Measurements from ENCODE around the gene CALHM3.
"Not testable (repeated sequence)": the region's sequence is repeated elsewhere in the genome, so short reads cannot be mapped to it uniquely, and the experiment has no call there.

The CALHM3 gene, protein sequence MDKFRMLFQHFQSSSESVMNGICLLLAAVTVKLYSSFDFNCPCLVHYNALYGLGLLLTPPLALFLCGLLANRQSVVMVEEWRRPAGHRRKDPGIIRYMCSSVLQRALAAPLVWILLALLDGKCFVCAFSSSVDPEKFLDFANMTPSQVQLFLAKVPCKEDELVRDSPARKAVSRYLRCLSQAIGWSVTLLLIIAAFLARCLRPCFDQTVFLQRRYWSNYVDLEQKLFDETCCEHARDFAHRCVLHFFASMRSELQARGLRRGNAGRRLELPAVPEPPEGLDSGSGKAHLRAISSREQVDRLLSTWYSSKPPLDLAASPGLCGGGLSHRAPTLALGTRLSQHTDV

DNA sequence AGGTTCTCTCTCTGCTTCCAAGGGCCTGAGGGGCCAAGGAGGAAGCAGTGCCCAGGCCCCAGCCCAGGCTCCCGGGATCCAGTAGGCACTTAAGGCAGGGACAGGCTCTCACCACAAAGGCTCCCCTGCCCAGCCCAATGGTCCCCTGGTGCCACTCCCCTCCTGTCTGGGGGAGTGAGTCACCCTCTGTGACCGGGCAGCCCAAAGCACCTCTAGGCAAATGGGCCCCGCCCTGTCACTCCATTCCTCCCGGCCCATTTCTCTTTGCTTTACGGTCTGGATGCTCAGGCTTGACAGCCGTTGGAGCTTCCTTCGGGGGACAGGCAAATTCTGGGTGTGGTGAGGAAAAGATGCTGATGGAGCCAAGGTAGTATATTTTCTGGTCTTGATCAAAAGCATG, at the start of gene CALHM3:
Gene CALHM3 (minus strand): TSS at position 106 of the 400 bp plus-strand sequence. CDS start 208 bp downstream, outside the sequence.
- H3K4me3 ChIP-seq (ENCODE audit: low read depth, low read length), result no peak within 1 kb of the TSS
- no peak for DNase-seq (ENCODE audit: low read depth)
- TF ChIP-seq, protein P1, sequence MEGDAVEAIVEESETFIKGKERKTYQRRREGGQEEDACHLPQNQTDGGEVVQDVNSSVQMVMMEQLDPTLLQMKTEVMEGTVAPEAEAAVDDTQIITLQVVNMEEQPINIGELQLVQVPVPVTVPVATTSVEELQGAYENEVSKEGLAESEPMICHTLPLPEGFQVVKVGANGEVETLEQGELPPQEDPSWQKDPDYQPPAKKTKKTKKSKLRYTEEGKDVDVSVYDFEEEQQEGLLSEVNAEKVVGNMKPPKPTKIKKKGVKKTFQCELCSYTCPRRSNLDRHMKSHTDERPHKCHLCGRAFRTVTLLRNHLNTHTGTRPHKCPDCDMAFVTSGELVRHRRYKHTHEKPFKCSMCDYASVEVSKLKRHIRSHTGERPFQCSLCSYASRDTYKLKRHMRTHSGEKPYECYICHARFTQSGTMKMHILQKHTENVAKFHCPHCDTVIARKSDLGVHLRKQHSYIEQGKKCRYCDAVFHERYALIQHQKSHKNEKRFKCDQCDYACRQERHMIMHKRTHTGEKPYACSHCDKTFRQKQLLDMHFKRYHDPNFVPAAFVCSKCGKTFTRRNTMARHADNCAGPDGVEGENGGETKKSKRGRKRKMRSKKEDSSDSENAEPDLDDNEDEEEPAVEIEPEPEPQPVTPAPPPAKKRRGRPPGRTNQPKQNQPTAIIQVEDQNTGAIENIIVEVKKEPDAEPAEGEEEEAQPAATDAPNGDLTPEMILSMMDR (IDR thresholded peaks at IDR 0.05; ENCODE audit: control insufficient read depth, extremely low read depth, insufficient read depth), result no peak

DNA sequence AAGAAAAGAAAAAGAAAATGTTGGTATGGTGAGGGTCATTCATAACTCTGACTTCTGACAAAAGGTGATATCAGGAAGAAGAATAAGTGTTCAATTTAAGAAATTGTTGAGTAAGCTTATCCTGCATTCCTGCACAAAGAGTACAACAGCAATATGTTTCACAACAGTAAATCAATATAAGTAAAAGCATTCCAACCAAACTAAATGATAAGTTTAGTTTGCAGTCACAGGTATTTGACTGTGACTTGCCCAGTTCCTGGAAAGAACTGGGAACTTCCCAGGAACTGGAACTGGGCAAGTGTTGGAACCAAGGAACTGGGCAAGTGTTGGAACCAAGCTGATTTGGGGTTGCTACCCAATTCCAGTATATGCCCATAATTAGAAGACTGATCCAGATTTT, 49.5 kb upstream of the CALHM3 start:
- TF ChIP-seq, protein P1 (IDR thresholded peaks at IDR 0.05; ENCODE audit: control insufficient read depth, extremely low read depth, insufficient read depth), result no peak
- no peak for DNase-seq (ENCODE audit: low read depth)
- H3K4me3 ChIP-seq (ENCODE audit: low read depth, low read length), result no peak overlapping the region

DNA sequence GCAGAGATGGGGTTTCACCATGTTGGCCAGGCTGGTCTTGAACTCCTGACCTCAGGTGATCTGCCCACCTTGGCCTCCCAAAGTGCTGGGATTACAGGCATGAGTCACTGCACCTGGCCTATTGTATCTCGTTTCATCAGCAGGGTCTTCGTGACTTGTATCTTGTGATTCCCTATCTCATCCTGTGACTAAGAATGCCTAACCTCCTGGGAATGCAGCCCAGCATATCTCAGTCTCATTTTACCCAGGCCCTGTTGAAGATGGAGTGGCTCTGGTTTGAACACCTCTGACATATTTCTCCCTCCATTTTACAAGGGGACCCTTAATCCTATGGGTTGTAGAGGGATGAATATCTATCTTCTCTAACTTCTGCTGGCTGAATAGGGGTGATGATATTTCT, 48.4 kb upstream of the CALHM3 start:
- not testable (repeated sequence) for DNase-seq (ENCODE audit: low read depth); H3K4me3 ChIP-seq (ENCODE audit: low read depth, low read length)

DNA sequence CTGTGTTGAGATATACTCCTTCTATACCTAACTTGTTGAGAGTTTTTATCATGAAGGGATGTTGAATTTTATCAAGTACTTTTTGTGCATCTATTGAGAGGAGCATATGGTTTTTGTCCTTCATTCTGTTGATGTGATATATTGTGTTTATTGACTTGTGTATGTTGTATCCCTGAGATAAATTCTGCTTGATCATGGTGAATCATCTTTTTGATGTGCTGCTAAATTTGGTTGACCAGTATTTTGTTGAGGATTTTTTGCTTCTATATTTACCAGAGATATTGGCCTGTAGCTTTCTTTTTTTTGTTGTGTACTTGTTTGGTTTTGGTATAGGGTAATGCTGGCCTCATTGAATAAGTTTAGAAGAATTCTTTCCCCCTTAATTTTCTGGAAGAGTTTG, 46.9 kb upstream of the CALHM3 start:
- TF ChIP-seq, protein P1 (IDR thresholded peaks at IDR 0.05; ENCODE audit: control insufficient read depth, extremely low read depth, insufficient read depth), result no peak

DNA sequence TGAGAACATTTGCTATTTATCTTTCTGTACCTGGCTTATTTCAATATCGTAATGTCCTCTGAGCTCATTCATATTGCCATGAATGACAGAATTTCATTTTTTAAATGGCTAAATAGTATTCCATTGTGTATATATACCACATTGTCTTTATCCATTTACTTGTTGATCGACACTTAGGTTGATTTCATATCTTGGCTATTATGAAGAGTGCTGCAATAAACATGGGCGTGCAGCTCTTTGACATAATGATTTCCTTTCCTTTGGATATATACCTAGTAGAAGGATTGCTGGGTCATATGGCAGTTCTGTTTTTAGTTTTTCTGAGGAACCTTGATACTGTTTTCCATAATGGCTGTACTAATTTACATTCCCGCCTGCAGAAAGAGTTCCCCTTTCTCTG, 44.6 kb upstream of the CALHM3 start:
- DNase-seq (ENCODE audit: low read depth), result no peak
- TF ChIP-seq, protein P1 (IDR thresholded peaks at IDR 0.05; ENCODE audit: control insufficient read depth, extremely low read depth, insufficient read depth), result no peak
- H3K4me3 ChIP-seq (ENCODE audit: low read depth, low read length), result no peak overlapping the region

More for the DNA sequence above, 46.9 kb upstream of the CALHM3 start:
- no peak overlapping the region for H3K4me3 ChIP-seq (ENCODE audit: low read depth, low read length)
- no peak for DNase-seq (ENCODE audit: low read depth)

DNA sequence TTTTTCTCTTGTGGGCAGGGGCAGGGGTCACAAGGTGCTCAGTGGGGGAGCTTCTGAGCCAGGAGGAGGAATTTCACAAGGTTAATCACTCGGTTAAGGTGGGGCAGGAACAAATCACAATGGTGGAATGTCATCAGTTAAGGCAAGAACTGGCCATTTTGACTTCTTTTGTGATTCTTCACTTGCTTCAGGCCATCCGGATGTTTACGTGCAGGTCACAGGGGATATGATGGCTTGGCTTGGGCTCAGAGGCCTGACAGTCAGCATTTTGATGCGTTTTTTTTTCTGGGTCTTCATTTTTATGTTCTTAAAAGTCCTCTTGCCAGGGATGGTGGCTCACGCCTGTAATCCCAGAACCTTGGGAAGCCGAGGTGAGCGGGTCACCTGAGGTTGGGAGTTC, 43.0 kb upstream of the CALHM3 start:
- DNase-seq (ENCODE audit: low read depth); H3K4me3 ChIP-seq (ENCODE audit: low read depth, low read length): not testable (repeated sequence)

DNA sequence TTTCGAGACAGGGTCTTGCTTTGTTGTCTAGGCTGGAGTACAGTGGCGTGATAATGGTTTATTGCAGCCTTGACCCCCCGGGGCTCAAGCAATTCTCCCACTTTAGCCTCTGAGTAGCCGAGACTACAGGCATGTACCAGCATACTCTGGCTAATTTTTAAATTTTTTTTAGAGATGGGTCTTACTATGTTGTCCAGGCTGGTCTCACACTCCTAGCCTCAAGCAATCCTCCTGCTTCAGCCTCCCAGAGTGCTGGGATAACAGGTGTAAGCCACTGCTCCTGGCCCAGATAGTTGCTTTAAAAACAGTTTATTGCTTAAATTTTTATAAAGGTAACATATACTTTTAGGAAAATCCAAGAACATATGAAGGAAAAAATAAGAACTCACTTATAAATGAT, 40.8 kb upstream of the CALHM3 start:
- TF ChIP-seq, protein P1 (IDR thresholded peaks at IDR 0.05; ENCODE audit: control insufficient read depth, extremely low read depth, insufficient read depth), result no peak
- no peak for DNase-seq (ENCODE audit: low read depth)
- no peak overlapping the region for H3K4me3 ChIP-seq (ENCODE audit: low read depth, low read length)
